ENCODE data around the gene GABARAP. TPM values are rescaled to one million over a fixed set of nuclear protein-coding genes. Genes with fewer than 3 reads are reported as not detected.

GABARAP gene
- total and polyA plus RNA-seq, 2 of the 4 experiments (the other 2 are of a cell fraction) = 77.8 to 780 TPM

- Histone ChIP-seq H3K4me3 (ENCODE audit: insufficient read depth, low read depth, low read length) (peak within 1 kb of the TSS; percentile 37; the same call in 1 of the 2 replicates), H2BK120ac (ENCODE audit: low read depth, low read length) (peak within 1 kb of the TSS; percentile 88), H3K27ac (ENCODE audit: insufficient read depth, low read length) (no peak within 1 kb of the TSS), H3K27me3 (ENCODE audit: control insufficient read depth, insufficient read depth, low read length) (peaks cover 13% of the 10 kb centered on the region; the same call in 1 of the 2 replicates), H2AK5ac (ENCODE audit: low read depth, low read length) (peak within 1 kb of the TSS; percentile 81), H3K4me1 (ENCODE audit: control insufficient read depth, insufficient read depth, low read length) (peaks cover 11% of the 10 kb centered on the region), H3K36me3 (ENCODE audit: control insufficient read depth, insufficient read depth, low read length) (peaks cover 17% of the 10 kb centered on the region), H3K9ac (ENCODE audit: low read depth, low read length) (no peak within 1 kb of the TSS), H2AK9ac (replicated peaks; ENCODE audit: low read depth, low read length, poor library complexity) (peak within 1 kb of the TSS; percentile 86), H3K4me2 (ENCODE audit: low read depth, low read length) (peak within 1 kb of the TSS; percentile 82), H2BK15ac (ENCODE audit: low read depth, low read length) (peak within 1 kb of the TSS; percentile 89; the same call in 2 of the 3 replicates), H3K9me1 (ENCODE audit: insufficient read depth, low read length) (peaks cover 10% of the 10 kb centered on the region), H3K9me3 (ENCODE audit: control insufficient read depth, insufficient read depth, low read length) (no peaks in the 10 kb centered on the region), H2BK5ac (ENCODE audit: low read depth, low read length, poor library complexity, severe bottlenecking) (no peak within 1 kb of the TSS), H3K23ac (ENCODE audit: low read depth, low read length) (peak within 1 kb of the TSS; percentile 91; the same call in 1 of the 2 replicates), H3K56ac (ENCODE audit: extremely low read depth, insufficient read depth, low read length) (no peak within 1 kb of the TSS; the same call in 1 of the 2 replicates), H4K91ac (ENCODE audit: insufficient read depth, low read depth, low read length) (peak within 1 kb of the TSS; percentile 79), H2AFZ (replicated peaks; ENCODE audit: low read length, poor library complexity) (peak within 1 kb of the TSS; percentile 90), H3K4ac (ENCODE audit: low read depth, low read length) (peak within 1 kb of the TSS; percentile 77), H4K8ac (ENCODE audit: low read depth in 2 of 2, low read length in 2 of 2) (peak within 1 kb of the TSS; percentile 78 to 98; a peak in 3 of 4 replicates), H3K79me1 (ENCODE audit: low read depth in 1 of 2, low read length in 2 of 2) (no peaks in the 10 kb centered on the region), H4K5ac (ENCODE audit: low read depth, low read length) (peak within 1 kb of the TSS; percentile 86), H4K20me1 (ENCODE audit: insufficient read depth, low read length) (no peaks in the 10 kb centered on the region), H3K18ac (ENCODE audit: low read depth, low read length) (0 out of 2 replicates have a peak within 1 kb of the TSS, but pooled peaks have one; percentile 9), H2BK20ac (ENCODE audit: low read depth, low read length) (peak within 1 kb of the TSS; percentile 2), H3K14ac (replicated peaks; ENCODE audit: low read depth, low read length) (peak within 1 kb of the TSS; percentile 96)
- DNase-seq (no peak), ATAC-seq (ENCODE audit: low read depth) (no peak)
- TF ChIP-seq MXI1 (IDR thresholded peaks at IDR 0.05; ENCODE audit: borderline replicate concordance, low read depth, low read length) (no peak), MAFK (IDR thresholded peaks at IDR 0.05; ENCODE audit: low read depth, low read length) (no peak), BHLHE40 (IDR thresholded peaks at IDR 0.05; ENCODE audit: low read depth, low read length) (no peak)
- dilution Hi-C loops (cut with HindIII; ENCODE audit: low sequenced_read_pairs, unreplicated experiment) (no loop called here), in situ Hi-C loops (cut with MboI; ENCODE audit: low sequenced_read_pairs) (no loop called here), intact Hi-C loops (cut with micrococcal nuclease) (no loop called here)
- no TSS peak for BruUV-seq (replicated peaks)
- ChIA-PET CTCF (no interaction called here), POLR2A (ENCODE audit: unreplicated experiment) (no interaction called here)
- WGBS, 2 experiments (ENCODE audit: extremely low coverage in 2 of 2, insufficient read length in 1 of 2) = 24% methylated on average over 37 of the region's 64 CpGs; no CpG with 5 or more reads in 1 of the 2 experiments
Observed at GRCh38 chr17:7262192-7262934, 20.1 kb upstream of the GABARAP start, which contains the start of gene CLDN7. Gene CLDN7, minus strand, starts transcription at chr17:7262478. Its CDS starts 435 bp downstream, at chr17:7262043.

Measured in IMR-90 (cell line).